K562 (cell line): Measurements from ENCODE around the gene ABT1. TPM values are rescaled to one million over a fixed set of nuclear protein-coding genes. Genes with fewer than 3 reads are reported as not detected.

ENCODE experiments used
- ATF7 ChIP-seq: fragments of 450-650 bp; IDR thresholded peaks from 2 replicates; pipeline ENCODE4 v1.7.1; 2014; ENCODE audit warnings: mild to moderate bottlenecking, moderate library complexity
- DPF2 ChIP-seq: fragments of 450-650 bp; IDR thresholded peaks from 2 replicates; pipeline ENCODE4 v1.6.1; 2016
- ESRRB ChIP-seq: fragments of 250-450 bp; sonication (Bioruptor Pico); IDR thresholded peaks from 2 replicates; pipeline ENCODE4 v1.5.0; 2020; ENCODE audit warnings: mild to moderate bottlenecking, moderate library complexity, borderline replicate concordance
- ETV1 ChIP-seq: fragments of 450-650 bp; conservative IDR thresholded peaks from 2 replicates; pipeline ENCODE4 v1.6.1; 2016; ENCODE audit warnings: missing genetic modification characterization, control low read depth, low read depth, missing compliant biosample characterization
- FOS ChIP-seq: IDR thresholded peaks from 3 replicates; pipeline ENCODE4 v1.6.1; 2011; ENCODE audit not compliant: insufficient read length; ENCODE audit errors: extremely low read depth
- HEY1 ChIP-seq: fragments of 250-450 bp; sonication (Bioruptor Pico); IDR thresholded peaks from 2 replicates; pipeline ENCODE4 v1.5.0; 2020; ENCODE audit warnings: mild to moderate bottlenecking, moderate library complexity, borderline replicate concordance
- KDM1A ChIP-seq, 2 experiments: fragments of 450-650 bp; IDR thresholded peaks; 2 replicates each; pipeline ENCODE4 v1.6.1; 2016; ENCODE audit warnings: mild to moderate bottlenecking in 2 of 2
- NONO ChIP-seq, 2 experiments: fragments of 200-400 bp in 1 of 2; fragments of 450-650 bp in 1 of 2; formaldehyde crosslinking in 1 of 2; IDR thresholded peaks; 2 replicates each; pipeline ENCODE4 v1.6.1; 2017; ENCODE audit warnings: low read depth in 2 of 2, mild to moderate bottlenecking in 2 of 2, moderate library complexity in 2 of 2, low read length in 1 of 2
- POLR3A ChIP-seq: IDR thresholded peaks from 2 replicates; pipeline ENCODE4 v1.6.1; 2011; ENCODE audit warnings: borderline replicate concordance, mild to moderate bottlenecking, moderate library complexity; ENCODE audit not compliant: insufficient read length, insufficient read depth; ENCODE audit errors: extremely low read depth
- SP1 ChIP-seq: sonication (generic); formaldehyde crosslinking; IDR thresholded peaks from 2 replicates; pipeline ENCODE4 v1.8.1; 2022; ENCODE audit warnings: mild to moderate bottlenecking, missing genetic modification reagents
- TAF1 ChIP-seq: IDR thresholded peaks from 2 replicates; pipeline ENCODE4 v1.6.1; 2011; ENCODE audit warnings: mild to moderate bottlenecking, low read length, moderate library complexity; ENCODE audit not compliant: insufficient read depth, control insufficient read depth, severe bottlenecking; ENCODE audit errors: extremely low read depth
- TBL1XR1 ChIP-seq, 2 experiments: IDR thresholded peaks; 2 replicates each; pipeline ENCODE4 v1.6.1; 2012; ENCODE audit warnings: improper control_type of control experiment in 2 of 2, low read length in 2 of 2, mild to moderate bottlenecking in 1 of 2
- ZNF41 ChIP-seq: fragments of 250-450 bp; sonication (Bioruptor Pico); conservative IDR thresholded peaks from 2 replicates; pipeline ENCODE4 v1.4.0; 2020; ENCODE audit warnings: mild to moderate bottlenecking
- polyA plus RNA-seq, 8 experiments: library from polyadenylated mRNA; depleted of rRNA in 4 of 8; stranded (reverse) in 5 of 8; unstranded in 3 of 8; fragments of >200 nt; fragmentation: Nextera tagmentation in 2 of 8; fragmentation: Illumina TruSeq in 1 of 8; extraction: Ambion mirVana in 2 of 8; extraction: Trizol in 1 of 8; gene quantifications; 2 replicates each; pipeline versions ENCODE4 v1.2.1 to v1.2.3, GENCODE V29; 2011 to 2014; ENCODE audit warnings: inconsistent platforms in 1 of 8, missing spikeins in 1 of 8
- total RNA-seq, 7 experiments: library from RNA; depleted of rRNA in 6 of 7; stranded (reverse); fragments of >200 nt in 6 of 7; fragmentation: Illumina TruSeq in 2 of 7; extraction: Trizol in 2 of 7; gene quantifications; 2 replicates each; pipeline versions ENCODE4 v1.2.1 to v1.2.3, GENCODE V29; 2011 to 2021; ENCODE audit warnings: low replicate concordance in 1 of 7
- TF ChIP-seq, protein P1 (sequence below): fragments of 250-450 bp; sonication (Bioruptor Pico); IDR thresholded peaks from 2 replicates; pipeline ENCODE4 v1.4.0; 2020; ENCODE audit warnings: mild to moderate bottlenecking, moderate library complexity
- TF ChIP-seq, protein P2 (sequence below): sonication (generic); formaldehyde crosslinking; IDR thresholded peaks from 2 replicates; pipeline ENCODE4 v1.8.0; 2022; ENCODE audit warnings: mild to moderate bottlenecking, missing genetic modification reagents
- TF ChIP-seq, protein P3 (sequence below), 2 experiments: fragments of 200-800 bp in 1 of 2; sonication (Bioruptor generic) in 1 of 2; sonication (generic) in 1 of 2; formaldehyde crosslinking in 1 of 2; IDR thresholded peaks in 1 of 2; conservative IDR thresholded peaks in 1 of 2; 2 replicates each; pipeline versions ENCODE4 v1.5.0 to v1.6.1; 2016 to 2020; ENCODE audit warnings: missing compliant biosample characterization in 1 of 2, missing genetic modification characterization in 1 of 2, missing genetic modification reagents in 1 of 2
- TF ChIP-seq, protein P4 (sequence below): sonication (generic); formaldehyde crosslinking; IDR thresholded peaks from 2 replicates; pipeline ENCODE4 v1.4.0; 2020; ENCODE audit warnings: mild to moderate bottlenecking, missing genetic modification reagents

ABT1 gene
- total and polyA plus RNA-seq, 9 of the 15 experiments (the other 6 are each of a cell fraction or from before 2014, with no cell fraction given): 8.8 to 52.7 (median 40.7) TPM

DNA sequence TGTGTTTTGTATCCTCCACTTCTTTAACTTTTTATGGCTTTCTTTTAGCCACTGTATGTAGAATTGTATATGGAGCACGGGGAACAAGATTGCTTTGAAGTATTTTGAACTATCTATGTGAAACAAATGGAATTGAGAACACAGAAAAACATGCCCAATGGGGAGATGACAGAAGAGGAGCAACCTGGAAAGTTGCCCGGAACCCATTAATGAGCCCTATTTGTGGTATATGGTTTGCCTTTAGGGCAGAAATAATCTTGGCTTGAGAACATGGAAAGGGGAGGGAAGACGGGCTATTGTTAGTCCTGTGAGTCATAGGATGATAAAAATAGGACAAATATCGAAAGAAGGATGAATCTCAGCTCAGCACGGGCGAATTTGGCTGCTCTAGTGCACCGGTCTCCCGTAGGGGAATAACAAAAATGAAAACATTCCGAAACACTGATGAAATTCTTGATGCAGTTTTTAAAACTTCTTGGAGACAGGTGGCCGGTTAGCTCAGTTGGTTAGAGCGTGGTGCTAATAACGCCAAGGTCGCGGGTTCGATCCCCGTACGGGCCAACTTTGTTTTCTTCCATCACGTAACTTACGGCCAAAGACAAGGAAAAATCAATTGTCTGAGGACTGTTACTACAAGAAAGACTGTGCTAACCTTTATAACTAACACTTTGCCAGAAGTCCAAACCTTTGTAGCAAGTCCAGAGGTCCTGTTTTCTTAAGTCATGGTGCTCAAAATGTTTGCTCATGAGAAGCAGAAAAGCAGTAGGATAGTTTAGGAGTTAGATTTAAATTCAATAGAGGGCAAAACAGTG lies 42.9 kb upstream of the ABT1 start (continued):
- TF ChIP-seq, protein P1, sequence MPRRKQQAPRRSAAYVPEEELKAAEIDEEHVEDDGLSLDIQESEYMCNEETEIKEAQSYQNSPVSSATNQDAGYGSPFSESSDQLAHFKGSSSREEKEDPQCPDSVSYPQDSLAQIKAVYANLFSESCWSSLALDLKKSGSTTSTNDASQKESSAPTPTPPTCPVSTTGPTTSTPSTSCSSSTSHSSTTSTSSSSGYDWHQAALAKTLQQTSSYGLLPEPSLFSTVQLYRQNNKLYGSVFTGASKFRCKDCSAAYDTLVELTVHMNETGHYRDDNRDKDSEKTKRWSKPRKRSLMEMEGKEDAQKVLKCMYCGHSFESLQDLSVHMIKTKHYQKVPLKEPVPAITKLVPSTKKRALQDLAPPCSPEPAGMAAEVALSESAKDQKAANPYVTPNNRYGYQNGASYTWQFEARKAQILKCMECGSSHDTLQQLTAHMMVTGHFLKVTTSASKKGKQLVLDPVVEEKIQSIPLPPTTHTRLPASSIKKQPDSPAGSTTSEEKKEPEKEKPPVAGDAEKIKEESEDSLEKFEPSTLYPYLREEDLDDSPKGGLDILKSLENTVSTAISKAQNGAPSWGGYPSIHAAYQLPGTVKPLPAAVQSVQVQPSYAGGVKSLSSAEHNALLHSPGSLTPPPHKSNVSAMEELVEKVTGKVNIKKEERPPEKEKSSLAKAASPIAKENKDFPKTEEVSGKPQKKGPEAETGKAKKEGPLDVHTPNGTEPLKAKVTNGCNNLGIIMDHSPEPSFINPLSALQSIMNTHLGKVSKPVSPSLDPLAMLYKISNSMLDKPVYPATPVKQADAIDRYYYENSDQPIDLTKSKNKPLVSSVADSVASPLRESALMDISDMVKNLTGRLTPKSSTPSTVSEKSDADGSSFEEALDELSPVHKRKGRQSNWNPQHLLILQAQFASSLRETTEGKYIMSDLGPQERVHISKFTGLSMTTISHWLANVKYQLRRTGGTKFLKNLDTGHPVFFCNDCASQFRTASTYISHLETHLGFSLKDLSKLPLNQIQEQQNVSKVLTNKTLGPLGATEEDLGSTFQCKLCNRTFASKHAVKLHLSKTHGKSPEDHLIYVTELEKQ (CRISPR knock-in tag): no peak
- TF ChIP-seq KDM1A (IDR thresholded peaks at IDR 0.05) (peak; percentile 68 to 79; a peak in 3 of 4 replicates), POLR3A (peak; percentile 98), ATF7 (peak; percentile 79), SP1 (CRISPR knock-in tag) (peak; percentile 80), ZNF41 (CRISPR knock-in tag) (peak; percentile 54; the same call in 1 of the 2 replicates), ESRRB (CRISPR knock-in tag) (no peak), DPF2 (peak; percentile 71; the same call in 1 of the 2 replicates), TAF1 (no peak), TBL1XR1 (IDR thresholded peaks at IDR 0.05; ENCODE audit: low read length in 2 of 2) (peak in 1 of 2 experiments; percentile 97; a peak in 3 of 4 replicates), NONO (IDR thresholded peaks at IDR 0.05; ENCODE audit: low read depth in 2 of 2, low read length in 1 of 2) (peak in 1 of 2 experiments; percentile 11; a peak in 1 of 4 replicates), FOS (peak; percentile 15), ETV1 (peak; percentile 53; the same call in 1 of the 2 replicates), HEY1 (CRISPR knock-in tag) (0 out of 2 replicates have a peak, but pooled peaks have one; percentile 32)
- TF ChIP-seq, protein P2, sequence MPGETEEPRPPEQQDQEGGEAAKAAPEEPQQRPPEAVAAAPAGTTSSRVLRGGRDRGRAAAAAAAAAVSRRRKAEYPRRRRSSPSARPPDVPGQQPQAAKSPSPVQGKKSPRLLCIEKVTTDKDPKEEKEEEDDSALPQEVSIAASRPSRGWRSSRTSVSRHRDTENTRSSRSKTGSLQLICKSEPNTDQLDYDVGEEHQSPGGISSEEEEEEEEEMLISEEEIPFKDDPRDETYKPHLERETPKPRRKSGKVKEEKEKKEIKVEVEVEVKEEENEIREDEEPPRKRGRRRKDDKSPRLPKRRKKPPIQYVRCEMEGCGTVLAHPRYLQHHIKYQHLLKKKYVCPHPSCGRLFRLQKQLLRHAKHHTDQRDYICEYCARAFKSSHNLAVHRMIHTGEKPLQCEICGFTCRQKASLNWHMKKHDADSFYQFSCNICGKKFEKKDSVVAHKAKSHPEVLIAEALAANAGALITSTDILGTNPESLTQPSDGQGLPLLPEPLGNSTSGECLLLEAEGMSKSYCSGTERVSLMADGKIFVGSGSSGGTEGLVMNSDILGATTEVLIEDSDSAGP: no peak
- TF ChIP-seq, protein P3, sequence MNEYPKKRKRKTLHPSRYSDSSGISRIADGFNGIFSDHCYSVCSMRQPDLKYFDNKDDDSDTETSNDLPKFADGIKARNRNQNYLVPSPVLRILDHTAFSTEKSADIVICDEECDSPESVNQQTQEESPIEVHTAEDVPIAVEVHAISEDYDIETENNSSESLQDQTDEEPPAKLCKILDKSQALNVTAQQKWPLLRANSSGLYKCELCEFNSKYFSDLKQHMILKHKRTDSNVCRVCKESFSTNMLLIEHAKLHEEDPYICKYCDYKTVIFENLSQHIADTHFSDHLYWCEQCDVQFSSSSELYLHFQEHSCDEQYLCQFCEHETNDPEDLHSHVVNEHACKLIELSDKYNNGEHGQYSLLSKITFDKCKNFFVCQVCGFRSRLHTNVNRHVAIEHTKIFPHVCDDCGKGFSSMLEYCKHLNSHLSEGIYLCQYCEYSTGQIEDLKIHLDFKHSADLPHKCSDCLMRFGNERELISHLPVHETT (CRISPR knock-in tag; conservative IDR thresholded peaks at IDR 0.05 in 1 of 2, IDR thresholded peaks at IDR 0.05 in 1 of 2): no peak
- TF ChIP-seq, protein P4, sequence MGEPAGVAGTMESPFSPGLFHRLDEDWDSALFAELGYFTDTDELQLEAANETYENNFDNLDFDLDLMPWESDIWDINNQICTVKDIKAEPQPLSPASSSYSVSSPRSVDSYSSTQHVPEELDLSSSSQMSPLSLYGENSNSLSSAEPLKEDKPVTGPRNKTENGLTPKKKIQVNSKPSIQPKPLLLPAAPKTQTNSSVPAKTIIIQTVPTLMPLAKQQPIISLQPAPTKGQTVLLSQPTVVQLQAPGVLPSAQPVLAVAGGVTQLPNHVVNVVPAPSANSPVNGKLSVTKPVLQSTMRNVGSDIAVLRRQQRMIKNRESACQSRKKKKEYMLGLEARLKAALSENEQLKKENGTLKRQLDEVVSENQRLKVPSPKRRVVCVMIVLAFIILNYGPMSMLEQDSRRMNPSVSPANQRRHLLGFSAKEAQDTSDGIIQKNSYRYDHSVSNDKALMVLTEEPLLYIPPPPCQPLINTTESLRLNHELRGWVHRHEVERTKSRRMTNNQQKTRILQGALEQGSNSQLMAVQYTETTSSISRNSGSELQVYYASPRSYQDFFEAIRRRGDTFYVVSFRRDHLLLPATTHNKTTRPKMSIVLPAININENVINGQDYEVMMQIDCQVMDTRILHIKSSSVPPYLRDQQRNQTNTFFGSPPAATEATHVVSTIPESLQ: 0 out of 2 replicates have a peak, but pooled peaks have one; percentile 66
